Measurements from ENCODE around the gene CCNI2.

CCNI2 gene

DNA sequence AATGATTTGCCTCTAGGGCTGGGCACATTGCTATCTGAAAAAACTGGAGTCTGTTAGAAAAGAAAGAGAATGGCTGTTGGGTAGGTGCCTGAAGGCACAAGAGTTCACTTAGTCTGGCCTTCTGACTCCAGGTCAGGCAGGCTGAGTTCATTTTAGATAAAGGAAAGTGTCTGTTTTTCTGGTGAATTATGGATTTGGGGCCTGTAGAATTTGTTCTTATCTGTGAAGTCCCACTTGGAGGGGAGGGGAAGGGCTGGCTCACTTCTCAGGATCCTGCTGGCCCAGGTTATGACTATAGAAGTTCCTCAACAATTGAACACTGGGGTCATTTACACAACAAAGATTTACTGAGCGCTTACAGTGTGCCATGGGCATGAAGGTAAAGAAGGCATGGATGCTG, 41.3 kb downstream of the CCNI2 start:
- TF ChIP-seq, protein P1, sequence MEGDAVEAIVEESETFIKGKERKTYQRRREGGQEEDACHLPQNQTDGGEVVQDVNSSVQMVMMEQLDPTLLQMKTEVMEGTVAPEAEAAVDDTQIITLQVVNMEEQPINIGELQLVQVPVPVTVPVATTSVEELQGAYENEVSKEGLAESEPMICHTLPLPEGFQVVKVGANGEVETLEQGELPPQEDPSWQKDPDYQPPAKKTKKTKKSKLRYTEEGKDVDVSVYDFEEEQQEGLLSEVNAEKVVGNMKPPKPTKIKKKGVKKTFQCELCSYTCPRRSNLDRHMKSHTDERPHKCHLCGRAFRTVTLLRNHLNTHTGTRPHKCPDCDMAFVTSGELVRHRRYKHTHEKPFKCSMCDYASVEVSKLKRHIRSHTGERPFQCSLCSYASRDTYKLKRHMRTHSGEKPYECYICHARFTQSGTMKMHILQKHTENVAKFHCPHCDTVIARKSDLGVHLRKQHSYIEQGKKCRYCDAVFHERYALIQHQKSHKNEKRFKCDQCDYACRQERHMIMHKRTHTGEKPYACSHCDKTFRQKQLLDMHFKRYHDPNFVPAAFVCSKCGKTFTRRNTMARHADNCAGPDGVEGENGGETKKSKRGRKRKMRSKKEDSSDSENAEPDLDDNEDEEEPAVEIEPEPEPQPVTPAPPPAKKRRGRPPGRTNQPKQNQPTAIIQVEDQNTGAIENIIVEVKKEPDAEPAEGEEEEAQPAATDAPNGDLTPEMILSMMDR (IDR thresholded peaks at IDR 0.05; ENCODE audit: borderline replicate concordance, insufficient read depth, low read depth, low read length), result no peak
- H3K4me3 ChIP-seq (ENCODE audit: low read depth, low read length), result no peak overlapping the region

DNA sequence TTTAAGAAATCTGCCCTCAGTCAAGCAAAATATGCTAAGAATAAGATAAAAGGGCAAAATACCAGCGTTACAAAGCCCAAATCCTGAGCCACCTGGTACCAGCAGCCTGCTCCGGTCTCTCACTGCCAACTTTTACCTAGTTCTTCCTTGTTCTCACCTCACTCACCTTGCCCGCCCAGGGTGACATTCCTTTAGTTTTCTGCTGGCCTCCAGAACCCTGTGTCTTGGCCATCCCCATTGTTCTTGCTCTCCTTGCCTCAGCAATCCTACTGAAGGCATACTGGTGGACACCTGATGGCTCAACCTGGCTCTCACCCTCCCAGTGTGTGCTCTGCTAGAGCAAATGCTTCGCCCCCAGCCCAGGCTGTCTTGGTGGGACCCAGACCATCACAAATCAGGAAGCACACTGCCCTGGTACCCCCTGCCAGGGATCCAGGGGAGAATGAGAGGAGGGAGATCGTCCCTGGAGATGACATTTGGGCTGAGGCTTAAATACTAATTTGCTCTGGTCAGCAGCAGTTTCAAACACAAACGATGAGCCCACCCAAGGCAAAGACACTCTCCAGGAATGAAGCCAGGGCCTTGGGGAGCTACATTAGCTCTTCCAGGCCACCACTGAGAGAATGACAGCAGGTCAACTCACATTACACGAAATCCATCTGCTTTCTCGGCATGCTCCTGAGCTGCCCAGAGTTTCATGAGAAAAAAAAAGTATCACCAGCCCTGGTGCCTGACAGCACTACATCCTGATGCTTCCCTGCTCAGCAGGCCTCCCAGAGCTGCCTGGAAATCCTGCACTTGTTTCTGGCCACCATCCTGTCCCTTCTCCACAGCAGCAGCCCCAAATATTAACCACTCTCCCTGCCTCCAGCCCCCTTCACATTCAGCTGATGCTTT, 42.0 kb downstream of the CCNI2 start:
- TF ChIP-seq, protein P1 (IDR thresholded peaks at IDR 0.05; ENCODE audit: borderline replicate concordance, insufficient read depth, low read depth, low read length), result no peak
- H3K4me3 ChIP-seq (ENCODE audit: low read depth, low read length), result no peak overlapping the region

DNA sequence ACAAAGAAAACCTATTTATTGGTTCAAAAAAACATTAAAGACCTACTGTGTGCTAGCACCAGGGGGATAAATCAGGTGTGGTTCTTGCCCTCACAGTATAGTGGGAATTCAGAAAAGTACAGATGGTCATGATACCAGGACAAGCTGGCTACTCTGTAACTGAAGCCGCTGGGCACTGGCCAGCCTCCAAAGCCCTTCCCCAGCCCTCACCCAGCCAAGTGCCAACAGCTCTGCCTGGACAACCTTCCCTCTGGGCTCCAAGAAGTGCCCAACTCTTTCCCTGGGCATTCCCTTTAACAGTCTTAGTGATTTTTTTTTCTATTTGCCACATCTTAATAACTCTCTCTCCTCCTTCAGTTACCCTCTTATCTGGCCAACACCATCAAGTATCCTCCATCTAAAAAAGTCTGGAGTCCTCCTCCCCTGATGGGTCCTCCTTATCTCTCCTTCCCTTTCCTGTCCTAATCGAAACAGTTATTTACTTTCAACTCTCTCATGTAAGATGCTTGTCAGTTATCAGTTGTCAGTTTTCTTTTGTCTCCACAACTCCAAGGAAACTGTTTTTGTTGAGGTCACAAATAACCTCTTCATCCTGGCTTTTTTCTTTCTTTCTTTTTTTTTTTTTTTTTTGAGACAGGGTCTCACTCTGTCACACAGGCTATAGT, 43.1 kb downstream of the CCNI2 start:
- TF ChIP-seq, protein P1 (IDR thresholded peaks at IDR 0.05; ENCODE audit: borderline replicate concordance, insufficient read depth, low read depth, low read length), result no peak

DNA sequence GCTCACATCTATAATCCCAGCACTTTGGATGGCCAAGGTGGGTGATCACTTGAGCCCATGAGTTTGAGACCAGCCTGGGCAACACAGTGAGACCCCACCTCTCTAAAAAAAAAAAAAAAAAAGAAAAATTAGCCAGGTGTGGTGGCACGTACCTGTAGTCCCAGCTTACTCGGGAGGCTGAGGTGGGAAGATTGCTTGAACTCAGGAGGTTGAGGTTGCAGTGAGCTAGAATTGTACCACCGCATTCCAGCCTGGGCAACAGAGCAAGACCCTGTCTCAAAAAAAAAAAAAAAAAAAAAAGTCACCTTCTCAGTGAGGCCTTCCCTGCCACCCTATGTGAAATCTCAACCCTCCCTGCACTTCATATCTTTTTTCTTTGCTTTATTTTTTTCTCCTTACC, 43.8 kb downstream of the CCNI2 start:
- TF ChIP-seq, protein P1 (IDR thresholded peaks at IDR 0.05; ENCODE audit: borderline replicate concordance, insufficient read depth, low read depth, low read length), result no peak
- no peak overlapping the region for H3K4me3 ChIP-seq (ENCODE audit: low read depth, low read length)

More for the DNA sequence above, 43.1 kb downstream of the CCNI2 start:
- no peak overlapping the region for H3K4me3 ChIP-seq (ENCODE audit: low read depth, low read length)

DNA sequence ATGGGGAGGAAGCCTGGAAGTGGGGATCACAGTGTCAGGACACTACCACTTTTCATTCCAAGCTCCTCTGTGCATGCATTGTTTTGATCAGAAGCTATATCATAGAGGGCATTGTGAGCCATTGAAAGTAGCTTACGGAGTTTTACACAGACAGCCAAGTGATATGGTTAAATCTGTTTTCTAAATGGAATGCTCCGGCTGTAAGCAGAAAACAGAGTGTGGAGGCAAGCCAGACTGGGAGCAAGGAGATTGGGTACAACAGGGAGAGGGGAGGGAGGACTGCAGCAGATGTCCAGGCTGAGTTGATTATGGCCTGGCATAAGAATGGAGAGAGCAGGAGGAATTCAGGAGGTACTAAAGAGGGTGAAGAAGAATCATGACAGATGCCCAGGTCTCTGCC, 50.4 kb downstream of the CCNI2 start:
- no peak overlapping the region for H3K4me3 ChIP-seq (ENCODE audit: low read depth, low read length)
- TF ChIP-seq, protein P1 (IDR thresholded peaks at IDR 0.05; ENCODE audit: borderline replicate concordance, insufficient read depth, low read depth, low read length), result no peak

DNA sequence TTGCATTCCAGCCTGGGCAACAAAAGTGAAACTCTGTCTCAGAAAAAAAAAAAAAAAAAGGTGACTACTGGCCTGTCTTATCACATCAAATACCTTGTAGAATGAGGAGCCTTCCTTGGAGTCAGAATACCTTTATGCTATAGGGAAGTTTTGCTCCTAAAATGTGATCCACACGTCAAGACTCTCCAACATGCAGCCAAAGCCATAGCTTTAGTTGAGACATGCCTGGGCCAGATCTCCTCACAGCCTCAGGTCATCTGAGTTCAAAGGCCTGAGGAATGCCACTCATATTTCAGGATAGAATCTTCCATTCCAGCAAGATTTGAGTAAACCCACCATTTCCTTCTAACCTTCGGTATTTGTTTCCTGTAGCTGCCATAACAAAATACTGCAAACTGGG, 52.2 kb downstream of the CCNI2 start:
- no peak overlapping the region for H3K4me3 ChIP-seq (ENCODE audit: low read depth, low read length)
- TF ChIP-seq, protein P1 (IDR thresholded peaks at IDR 0.05; ENCODE audit: borderline replicate concordance, insufficient read depth, low read depth, low read length), result no peak

Data from GM12875 (cell line).